GM18517 (cell line): ENCODE data around the gene SEMA3C.

Source experiments
- ATAC-seq: cut with Tn5 transposase; IDR thresholded peaks from one replicate; pipeline ENCODE4 v1.9.1; 2021; ENCODE audit warnings: mild to moderate bottlenecking, moderate library complexity; ENCODE audit not compliant: unreplicated experiment

Gene SEMA3C

DNA sequence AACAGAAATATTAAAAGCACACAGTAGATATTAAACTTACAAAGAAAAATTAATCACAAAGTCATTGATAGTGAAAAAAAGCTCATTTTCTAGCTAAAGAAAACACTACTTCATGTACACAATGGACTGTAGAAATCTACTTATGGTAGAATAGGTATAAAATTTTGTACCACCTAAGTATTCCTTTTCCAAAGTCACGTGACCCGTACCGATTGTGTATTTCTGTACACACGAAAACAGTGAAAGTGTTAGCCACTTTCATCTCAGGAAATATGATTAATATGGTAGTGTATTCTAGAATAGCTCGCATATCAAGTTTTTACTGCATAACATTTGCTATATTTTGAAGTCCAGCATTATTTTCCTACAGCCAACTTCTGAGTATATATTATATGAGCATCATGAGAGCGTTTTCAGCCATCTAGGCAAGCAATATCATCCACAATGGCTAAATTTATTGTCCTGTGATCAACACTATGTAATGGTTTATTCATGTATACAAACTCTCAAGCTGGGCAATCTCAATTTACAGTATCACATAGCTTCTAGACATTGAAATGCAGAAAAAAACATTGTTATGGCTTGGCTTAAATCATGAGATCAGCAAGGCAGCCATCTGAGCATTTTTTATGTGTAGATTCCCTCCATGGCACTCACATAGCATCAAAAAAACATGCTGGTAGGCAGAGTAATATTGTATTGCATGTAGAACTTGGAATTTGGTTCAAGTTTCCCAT lies 165.7 kb downstream of the SEMA3C start:
- ATAC-seq, result no peak

DNA sequence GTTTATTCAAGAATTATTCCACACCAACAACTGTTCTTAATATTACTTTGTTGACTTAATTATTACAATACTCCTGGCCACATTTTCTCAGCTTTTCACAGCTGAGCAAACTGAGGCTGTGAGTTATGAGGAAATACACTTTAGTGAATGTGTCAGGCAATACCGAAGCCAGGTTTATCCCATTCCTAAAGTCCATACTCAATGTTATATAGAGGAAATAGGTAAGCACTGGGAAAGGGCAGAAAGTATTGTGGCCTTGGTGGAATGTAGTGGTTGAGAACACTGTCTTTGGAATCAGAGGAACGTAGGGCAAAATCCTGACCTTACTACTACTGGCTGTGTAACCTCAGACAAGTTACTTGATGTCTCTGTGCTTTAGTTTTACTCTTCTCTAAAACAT lies 169.6 kb downstream of the SEMA3C start:
- no peak for ATAC-seq

DNA sequence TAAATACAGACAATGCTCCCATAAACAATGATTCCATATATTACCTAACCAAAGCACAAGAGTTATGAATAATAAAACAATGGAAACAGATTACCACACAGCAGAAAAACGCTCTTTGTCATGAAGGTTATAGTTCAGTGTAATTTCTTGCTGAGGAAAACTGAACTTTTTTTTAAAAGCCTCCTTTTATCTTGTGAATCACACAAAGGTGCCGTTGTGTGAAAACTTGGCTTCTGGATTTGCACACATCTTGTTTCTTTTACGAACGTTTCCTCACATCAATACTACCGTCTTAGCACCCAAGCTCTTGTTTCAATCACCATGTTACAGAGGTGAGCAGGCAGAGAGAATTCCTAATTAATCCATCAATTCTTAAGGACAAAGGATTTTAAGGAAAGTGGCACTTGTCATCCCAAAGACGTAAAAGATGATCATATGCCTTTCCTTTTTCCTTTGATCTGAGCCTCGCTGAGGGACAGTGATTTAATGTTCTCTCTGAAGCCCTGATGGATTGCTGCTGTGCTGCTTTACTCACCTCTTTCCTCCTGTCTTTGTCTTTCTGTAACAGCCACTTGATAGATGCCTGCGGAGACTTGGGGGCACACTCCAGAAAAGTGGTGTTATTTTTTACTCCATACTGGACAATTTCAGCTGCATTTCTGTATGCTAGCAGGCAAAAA lies 170.3 kb downstream of the SEMA3C start:
- no peak for ATAC-seq

DNA sequence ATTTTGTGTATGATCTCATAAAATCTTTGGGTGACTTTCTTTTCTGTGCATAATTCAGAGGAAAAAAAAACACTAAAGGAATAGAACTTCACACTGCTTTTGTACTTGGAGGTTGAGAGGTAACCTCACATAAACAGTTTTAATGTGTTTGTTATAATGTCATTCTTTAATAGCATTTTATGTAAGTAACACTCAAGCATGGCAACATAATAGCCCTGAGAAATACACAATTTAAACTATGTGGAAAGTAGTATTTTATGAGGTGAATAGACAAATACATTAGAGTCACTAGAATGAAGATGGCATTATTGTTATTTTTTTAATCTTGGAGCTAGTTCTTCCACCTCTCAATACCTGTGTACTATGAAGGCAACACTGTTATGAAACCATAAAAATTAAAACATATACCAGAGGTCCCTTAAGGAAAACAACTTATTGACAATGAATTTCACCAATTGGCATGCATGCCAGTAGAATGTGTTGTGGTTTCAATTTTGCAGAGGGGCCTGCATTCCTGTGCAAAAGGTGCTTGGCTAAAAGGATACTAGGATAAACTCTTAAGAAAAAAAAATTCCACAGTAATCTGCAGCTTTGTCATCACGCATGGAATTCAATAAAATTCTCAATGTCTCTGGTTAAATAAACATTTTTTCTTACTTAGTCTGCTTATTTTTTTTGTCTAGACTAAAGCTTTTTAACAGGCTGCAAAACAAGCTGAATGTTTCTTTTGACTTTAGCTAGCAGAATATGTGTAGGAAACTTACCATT lies 177.9 kb downstream of the SEMA3C start:
- ATAC-seq, result no peak

DNA sequence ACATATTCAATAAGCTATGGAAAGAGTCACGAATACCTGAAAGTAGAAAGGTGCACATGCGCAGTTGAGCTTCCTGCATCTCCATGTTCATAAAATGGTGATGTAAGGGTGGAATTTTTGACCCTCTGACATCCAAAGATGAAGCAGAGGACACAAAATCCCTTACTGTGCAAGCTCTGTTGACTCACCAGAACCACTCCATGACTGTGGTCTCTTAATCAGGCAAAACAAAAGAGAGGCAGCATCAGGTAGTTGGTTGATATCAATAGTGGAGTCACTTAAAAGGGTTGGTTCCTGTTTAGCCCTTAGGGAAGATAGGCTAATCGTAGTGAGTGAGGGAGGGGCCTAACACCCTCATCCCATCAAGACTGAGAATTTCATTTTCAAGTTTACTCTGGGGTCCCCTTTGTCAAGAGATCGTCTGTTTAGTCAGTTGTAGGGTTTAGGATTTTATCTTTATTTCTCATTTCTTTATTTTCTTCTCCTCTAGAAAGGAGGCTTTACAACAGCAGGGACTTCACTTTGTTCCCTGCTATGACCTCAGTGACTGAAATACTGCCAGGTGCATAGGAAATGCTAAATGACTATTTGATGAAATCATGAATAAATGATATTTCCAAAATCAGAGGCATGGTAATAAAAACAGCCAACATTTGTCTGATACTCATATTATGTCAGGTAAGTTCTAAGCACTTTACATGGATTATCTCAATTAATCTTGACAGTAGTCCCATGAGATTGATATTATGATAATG lies 182.3 kb downstream of the SEMA3C start:
- ATAC-seq, result no peak

DNA sequence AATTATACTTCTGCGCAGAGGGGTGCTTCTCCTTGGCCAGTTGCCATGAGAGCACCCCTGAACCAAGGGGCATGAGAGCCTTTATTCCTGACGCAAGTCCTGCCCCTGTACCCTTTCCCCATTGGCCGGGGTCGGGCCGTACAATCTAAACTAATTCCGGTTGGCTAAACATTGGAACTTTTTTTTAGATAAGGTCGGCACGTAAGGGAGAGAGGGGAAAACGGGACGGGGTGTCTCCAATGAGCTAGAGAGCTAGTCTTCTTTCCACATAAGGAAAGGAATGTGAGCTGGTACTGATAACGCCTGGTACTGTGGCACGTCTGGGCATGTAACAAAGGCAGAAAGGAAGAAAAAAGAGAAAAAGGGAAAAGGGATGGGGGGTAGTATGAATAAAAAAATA lies 183.5 kb downstream of the SEMA3C start:
- no peak for ATAC-seq

DNA sequence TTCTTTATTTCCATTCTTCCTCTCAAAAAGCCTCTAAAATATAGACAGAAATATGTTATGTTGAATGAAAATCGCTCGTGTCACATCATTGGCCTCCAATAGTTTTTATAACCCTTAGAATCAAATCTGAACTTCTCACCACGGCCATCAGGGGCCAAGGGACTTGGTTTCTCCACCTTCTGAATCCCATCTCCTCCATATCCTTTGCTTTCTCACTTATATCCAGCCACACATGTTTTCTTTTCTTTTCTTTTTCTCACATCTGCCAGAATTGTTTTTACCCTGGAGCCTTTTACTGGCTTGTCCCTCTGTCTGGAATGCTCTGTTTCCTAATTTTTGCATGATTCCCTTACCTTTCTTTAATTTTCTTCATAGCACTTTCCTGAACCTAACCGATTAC lies 184.8 kb downstream of the SEMA3C start:
- no peak for ATAC-seq

DNA sequence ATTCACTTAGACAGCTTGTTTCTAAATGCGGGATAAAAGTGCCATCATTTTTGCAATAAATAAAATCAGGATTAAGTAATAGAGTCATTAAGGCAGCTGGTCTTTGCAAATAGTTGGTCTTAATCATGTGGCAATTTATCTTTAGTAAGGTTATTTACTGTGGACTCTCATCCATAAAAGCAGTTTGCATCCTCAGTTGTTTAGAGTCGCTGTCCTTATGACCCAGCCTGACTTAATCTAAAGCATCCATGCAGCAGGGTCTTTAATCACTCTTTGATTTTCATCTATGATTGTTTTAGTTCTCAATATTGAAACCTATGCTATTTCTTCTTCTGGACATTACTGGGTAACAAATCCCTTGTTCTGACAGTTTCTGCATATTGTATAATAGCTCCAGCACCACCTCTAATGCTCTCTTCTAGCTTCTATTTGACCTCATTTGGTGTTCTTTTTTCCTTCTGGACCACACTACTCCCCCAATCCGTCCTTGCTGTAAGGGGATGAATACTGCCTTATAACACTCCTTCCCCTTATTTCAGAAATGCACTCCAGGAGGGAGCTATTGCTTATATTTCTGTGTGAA lies 185.4 kb downstream of the SEMA3C start:
- no peak for ATAC-seq

DNA sequence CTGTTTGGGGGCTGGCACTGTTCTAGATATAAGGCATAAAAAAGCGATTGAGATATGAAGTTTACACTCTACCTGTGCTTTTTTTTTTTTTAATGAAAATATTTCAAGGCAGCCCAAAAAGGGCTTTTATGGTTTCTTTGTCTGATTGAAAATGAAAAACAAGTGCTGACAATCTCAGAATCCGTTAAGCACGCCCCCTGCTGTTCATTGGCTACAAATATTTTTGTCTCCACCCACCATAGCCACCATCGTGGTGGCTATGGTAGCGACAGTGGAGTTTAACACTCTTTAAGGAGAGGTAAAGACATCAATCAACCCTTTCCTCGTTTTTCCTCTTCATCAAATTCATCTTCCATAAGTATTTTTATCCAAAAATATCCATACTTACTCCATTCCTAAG lies 186.2 kb downstream of the SEMA3C start:
- no peak for ATAC-seq

DNA sequence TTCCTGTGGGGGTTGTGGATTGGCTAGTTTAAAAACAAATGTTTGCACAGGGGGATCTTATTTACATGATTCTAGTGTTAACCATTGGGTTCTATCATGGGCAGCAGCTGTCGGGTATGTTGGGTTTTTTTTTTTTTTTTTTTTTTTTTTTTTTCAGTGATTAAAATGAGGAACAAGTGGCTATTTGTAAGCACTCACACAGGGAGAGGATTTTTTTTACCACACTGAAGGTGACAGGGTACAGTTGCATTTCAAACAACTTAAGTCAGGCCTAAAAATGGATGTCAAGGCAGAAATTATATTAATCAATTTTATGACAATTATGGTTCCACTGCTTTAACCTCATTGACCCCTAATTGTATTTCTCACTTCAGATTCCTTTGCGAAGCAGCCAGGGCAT lies 187.6 kb downstream of the SEMA3C start:
- no peak for ATAC-seq

DNA sequence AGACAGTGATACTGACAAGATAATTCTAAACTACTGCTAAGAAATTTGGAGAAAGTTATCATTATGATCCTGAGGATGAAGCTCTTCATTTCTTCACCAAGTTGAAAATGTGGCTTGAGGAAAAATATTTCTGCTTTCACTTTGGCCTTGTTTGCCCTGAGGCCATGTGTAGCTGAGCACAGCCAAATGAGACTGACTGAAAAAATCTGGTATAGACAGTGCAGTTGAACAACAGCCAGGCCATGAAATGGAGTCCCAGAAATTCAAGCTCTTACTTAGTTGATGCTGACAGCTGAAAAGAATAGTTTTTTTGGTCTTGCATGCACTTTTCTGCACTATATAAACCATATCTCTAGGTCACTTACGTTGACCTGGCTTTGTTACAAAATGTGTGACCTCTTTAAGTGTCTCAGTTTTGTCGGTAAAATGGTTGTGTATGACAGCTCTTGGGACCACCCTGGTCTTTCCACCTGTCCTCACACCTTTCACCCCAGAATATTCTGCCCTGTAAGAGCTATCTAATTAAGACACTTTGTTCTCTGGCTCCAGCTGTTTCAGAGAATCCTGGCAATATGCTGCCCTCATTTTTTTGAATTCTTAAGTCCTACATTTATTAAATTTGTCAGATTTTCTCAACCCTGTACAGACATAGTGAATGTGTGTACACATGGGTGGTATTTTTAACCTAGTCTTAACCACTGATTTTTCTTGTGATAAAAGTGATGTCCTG lies 189.1 kb downstream of the SEMA3C start:
- no peak for ATAC-seq

DNA sequence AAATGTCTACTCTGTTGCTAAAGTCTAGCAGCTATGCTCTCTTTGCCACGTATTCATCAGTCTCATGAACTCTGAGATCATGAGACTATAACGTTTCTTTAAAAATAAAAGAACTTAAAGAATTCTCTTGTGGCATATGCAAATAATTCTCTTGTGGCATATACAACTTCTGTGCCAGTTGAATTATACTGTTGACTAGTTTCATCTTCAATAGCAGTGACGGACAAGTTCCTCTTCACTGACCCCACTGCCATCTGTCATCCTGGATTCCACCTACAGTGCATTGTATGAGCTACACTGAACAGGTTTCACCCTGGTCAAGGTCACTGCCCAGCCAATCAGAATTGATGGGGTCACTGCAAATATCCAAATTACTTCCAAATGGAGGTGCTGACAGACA lies 192.2 kb downstream of the SEMA3C start:
- no peak for ATAC-seq

DNA sequence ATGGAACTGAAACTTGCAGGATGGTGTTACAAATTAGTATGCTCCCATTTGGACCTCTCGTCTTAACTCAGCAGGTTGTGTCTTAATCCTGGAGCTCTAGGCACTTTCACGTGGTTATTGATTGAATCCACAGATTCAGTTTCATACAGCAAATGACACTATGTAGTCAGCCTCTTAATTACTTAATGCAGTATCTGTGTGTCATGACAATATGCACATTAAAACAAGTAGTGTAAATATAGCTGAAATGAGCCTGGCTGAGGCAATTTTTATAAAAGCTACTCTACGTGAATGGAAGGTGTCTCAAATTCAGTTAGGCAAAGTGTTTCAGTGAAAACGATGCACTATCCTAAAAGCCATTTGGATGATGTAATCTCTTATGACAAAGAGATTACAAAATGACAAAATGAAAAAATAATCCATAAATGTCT lies 193.7 kb downstream of the SEMA3C start:
- ATAC-seq, result no peak

DNA sequence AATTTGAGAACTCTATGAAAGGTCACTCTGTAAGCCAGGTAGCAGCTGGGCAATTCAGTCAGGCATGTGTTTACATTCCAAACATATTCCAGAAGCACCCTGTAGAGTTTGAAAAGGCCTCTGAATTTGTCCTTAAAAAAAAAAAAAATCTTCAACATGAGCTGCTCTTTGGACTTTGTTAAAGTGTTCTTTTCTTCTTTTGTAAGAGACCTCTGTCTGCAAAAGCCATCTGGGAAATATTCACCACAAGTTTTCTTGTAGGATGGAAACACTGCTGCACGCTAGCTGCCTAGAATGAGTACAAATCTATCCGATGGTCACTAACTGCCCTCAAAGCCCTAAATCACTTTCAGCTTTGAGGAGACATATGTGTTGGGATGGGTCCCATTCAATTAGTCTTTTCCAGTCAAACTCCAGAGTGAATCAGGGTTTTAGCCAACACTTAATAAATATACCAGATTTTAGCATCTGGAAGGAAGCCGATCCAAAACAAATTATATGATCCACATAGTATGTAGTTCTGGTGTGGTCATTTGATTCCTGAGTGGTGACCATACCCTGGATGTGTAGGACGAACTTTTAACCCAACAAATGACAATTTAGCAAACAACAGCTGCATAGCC lies 194.5 kb downstream of the SEMA3C start:
- no peak for ATAC-seq

DNA sequence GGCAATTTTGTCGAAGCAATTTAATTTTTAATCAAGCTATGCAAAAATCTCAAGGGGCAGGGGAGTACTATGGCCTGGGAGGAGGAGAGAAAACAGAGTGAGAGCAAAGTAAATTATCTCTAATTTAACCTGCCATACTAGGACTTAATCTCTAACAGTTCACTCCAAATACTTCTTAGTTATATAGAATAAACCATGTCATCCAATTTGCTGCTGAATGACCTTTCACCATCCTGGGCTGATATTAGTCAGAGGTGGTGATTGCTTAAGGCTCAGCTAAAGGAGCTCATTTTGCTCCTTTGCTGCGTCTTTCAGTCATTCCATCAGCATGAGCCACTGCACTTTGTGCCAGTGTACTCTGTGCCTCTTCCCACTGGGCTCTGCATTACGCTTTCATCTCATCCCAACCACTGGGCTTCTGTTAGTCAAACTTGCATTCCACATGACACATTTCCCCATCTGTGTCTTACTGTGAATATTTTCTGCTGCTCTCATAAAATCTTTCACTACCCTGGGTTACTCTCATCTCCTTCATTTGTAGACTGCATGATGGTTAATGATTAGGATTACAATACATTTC lies 196.1 kb downstream of the SEMA3C start:
- ATAC-seq, result no peak

DNA sequence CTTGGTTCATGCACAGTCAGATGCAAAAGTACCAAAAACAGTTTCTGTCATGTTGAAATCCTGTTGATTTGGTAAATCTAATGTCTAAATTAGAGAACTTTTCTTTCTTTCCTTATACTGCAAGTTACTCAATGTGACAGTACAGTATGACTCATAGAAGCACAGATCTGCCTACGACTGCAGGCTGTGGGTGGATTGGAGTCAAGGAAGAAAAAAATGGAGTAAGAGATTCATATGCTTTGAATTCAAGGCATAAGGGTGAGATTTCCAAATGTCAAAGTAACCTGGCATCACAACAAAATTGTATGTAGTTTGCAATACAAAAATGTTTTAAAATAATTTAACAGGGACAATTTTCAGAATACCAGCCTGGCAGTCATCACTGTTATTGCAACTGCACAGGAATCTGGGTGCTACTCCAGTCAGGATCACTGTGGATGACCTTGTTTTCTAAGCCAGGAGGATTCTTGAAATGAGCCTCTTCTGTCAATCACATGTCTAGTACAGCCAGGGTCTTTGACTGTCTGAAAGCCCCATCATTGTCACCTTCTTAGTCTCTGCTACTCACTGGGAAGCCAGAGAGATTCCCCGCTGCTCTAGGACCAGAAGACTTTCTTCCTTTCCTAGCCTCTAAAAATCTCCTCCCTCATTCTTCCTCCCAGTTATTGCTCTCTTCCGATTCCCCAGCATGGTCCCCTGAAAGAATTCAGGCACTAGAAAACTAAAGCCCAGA lies 196.8 kb downstream of the SEMA3C start:
- ATAC-seq, result no peak

DNA sequence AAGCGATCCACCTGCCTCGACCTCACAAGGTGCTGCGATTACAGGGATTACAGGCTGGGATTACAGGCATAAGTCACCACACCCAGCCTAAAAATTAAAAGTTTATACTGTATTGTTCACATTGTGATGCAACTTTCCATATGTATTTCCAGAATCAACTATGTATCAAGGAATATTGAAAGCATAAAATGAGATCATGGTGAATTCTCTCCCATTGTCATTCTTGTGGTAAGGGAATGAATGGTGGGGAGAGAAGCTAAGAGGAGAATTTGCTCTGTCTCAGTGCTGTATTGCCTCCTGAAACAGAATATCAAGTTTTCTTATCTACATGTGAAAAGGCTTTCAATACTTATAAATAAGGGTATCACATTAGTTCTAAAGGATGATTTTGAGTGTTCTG lies 198.7 kb downstream of the SEMA3C start:
- no peak for ATAC-seq

DNA sequence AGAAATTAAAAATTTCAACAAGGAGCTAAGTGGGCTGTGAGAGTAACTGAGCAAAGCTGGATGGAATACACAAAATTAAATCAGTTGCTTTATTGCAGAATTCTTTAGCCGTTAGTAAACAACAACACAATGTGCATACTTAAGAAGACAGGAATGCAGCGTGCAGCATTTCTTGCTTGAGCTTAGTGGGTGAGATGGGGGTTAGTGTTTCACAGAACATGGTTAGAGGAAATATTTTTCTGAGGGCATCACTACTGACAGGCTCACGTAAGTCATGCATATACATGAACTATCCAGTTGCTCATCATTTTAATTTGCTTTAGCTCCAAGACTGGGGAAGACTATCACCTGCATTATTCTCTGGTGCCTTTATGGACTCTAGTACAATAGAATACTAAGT lies 199.6 kb downstream of the SEMA3C start:
- no peak for ATAC-seq

DNA sequence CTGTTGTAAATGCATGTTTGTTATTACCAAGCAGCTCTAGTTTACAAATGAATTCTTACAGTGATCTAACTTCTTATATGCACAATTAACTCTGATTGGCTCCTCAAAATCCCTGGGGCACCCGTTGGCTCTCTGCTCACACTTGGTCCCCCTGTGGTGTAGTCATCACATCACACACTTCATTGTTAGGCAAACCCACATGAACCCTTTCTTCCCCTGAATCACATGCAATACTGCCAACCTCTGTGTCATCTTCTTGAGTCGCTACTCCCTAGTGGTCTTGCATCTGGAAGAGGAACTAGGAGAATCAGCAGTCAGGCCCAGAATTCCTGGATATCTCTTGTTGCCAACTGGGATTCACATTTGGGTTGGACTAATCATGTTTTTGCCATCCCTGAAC lies 207.3 kb downstream of the SEMA3C start:
- ATAC-seq, result no peak
